Fibroblast of lung (primary cell): ENCODE data around the gene PTCSC3.

Experiments used
- CTCF ChIP-seq, 2 donors: IDR thresholded peaks in 1 of 2; conservative IDR thresholded peaks in 1 of 2; 1 replicate in 1 of 2; 2 replicates in 1 of 2; pipeline ENCODE4 v1.5.1; 2011 to 2012; ENCODE audit warnings: low read length in 2 of 2, control low read depth in 1 of 2, inconsistent platforms in 1 of 2, low read depth in 1 of 2, mild to moderate bottlenecking in 1 of 2
- EZH2 ChIP-seq: IDR thresholded peaks from 2 replicates; pipeline ENCODE4 v1.5.1; 2012; ENCODE audit warnings: low read length, control low read depth, mild to moderate bottlenecking; ENCODE audit errors: missing control alignments

DNA sequence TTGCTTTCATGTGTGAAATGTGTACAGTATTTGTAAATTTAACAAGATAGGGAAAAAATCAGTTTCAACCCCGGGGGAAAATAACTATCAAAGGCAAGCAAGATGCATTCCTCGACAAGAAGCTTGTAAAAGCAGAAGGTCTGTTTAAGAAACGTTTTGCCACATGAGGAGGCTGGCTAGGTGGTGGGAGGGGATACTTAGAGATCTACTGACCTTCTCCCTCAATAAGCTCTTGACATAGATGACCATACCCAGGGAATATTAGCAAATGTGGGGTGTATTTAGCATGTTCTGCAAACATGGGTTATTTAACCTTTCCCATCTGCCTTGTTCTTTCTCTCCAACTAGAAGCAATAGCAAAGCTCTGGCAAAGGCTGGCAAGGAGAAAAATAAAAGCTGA is 4.9 kb downstream of the PTCSC3 start:
- TF ChIP-seq CTCF (conservative IDR thresholded peaks at IDR 0.05 in 1 of 2, IDR thresholded peaks at IDR 0.05 in 1 of 2; ENCODE audit: low read depth in 1 of 2, low read length in 2 of 2) (no peak), EZH2 (no peak)
